ENCODE measurements around the gene DMRT1. TPM values are rescaled to one million over a fixed set of nuclear protein-coding genes. Genes with fewer than 3 reads are reported as not detected.

DMRT1 gene
- total and polyA plus RNA-seq, 9 of the 15 experiments (the other 6 are each of a cell fraction or from before 2014, with no cell fraction given): not detected

DNA sequence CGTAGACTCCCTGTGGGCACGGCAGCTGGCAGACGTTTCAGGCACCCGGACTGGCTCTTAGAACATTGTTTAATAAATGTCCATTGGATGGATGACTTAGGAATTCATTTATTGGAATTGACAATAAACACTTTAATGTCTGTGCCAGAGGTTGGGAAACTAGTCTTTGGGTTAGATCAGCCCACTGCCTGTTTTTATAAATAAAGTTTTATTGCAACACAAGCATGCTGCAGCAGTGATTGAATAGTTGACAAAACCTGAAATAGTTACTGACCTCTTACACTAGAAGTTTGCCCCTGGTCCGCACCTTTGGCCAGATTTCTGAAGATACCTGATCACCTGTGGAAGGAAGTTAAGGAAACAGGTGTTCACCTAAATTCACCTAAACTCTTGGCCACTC is 51.6 kb downstream of the DMRT1 start:
- ATAC-seq: no peak
- H3K36me3 ChIP-seq (ENCODE audit: control insufficient read depth, insufficient read depth, low read length): no peaks in the 10 kb centered on the region
- FAIRE-seq: no peak
- H3K4me3 ChIP-seq: no peak overlapping the region
- H3K9ac ChIP-seq (ENCODE audit: insufficient read depth in 1 of 2, low read depth in 2 of 2, low read length in 2 of 2): no peak overlapping the region
- no peak overlapping the region for H3K4me2 ChIP-seq (ENCODE audit: insufficient read depth, low read length)
- 0% methylated on average over 5 of the region's 5 CpGs for WGBS (ENCODE audit: insufficient coverage, low coverage, missing lambda C conversion rate)
- H2AFZ ChIP-seq (ENCODE audit: low read depth, low read length): no peak overlapping the region
- ChIA-PET CTCF (ENCODE audit: low intra/inter-chr PET ratio) (interaction anchor here (0.7 kb wide), 1 partner anchor 112 kb away, joined by 3 read pairs; no protein-coding TSS in a partner anchor), POLR2A (no interaction called here)
- TF ChIP-seq, protein P1, sequence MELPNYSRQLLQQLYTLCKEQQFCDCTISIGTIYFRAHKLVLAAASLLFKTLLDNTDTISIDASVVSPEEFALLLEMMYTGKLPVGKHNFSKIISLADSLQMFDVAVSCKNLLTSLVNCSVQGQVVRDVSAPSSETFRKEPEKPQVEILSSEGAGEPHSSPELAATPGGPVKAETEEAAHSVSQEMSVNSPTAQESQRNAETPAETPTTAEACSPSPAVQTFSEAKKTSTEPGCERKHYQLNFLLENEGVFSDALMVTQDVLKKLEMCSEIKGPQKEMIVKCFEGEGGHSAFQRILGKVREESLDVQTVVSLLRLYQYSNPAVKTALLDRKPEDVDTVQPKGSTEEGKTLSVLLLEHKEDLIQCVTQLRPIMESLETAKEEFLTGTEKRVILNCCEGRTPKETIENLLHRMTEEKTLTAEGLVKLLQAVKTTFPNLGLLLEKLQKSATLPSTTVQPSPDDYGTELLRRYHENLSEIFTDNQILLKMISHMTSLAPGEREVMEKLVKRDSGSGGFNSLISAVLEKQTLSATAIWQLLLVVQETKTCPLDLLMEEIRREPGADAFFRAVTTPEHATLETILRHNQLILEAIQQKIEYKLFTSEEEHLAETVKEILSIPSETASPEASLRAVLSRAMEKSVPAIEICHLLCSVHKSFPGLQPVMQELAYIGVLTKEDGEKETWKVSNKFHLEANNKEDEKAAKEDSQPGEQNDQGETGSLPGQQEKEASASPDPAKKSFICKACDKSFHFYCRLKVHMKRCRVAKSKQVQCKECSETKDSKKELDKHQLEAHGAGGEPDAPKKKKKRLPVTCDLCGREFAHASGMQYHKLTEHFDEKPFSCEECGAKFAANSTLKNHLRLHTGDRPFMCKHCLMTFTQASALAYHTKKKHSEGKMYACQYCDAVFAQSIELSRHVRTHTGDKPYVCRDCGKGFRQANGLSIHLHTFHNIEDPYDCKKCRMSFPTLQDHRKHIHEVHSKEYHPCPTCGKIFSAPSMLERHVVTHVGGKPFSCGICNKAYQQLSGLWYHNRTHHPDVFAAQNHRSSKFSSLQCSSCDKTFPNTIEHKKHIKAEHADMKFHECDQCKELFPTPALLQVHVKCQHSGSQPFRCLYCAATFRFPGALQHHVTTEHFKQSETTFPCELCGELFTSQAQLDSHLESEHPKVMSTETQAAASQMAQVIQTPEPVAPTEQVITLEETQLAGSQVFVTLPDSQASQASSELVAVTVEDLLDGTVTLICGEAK (IDR thresholded peaks at IDR 0.05): peak; percentile 76
- TF ChIP-seq, protein P1 (CRISPR knock-in tag; IDR thresholded peaks at IDR 0.05): no peak
- TF ChIP-seq PCBP2 (IDR thresholded peaks at IDR 0.05; ENCODE audit: low read depth, low read length, poor library complexity, severe bottlenecking) (no peak), ZNF77 (CRISPR knock-in tag; IDR thresholded peaks at IDR 0.05) (no peak)
- BruUV-seq (replicated peaks): no TSS peak
- H3K27ac ChIP-seq (ENCODE audit: extremely low read depth, low read depth, low read length): no peak overlapping the region
- H3K79me2 ChIP-seq (ENCODE audit: control insufficient read depth, insufficient read depth, low read length): no peaks in the 10 kb centered on the region
- H3K27me3 ChIP-seq (ENCODE audit: control insufficient read depth in 2 of 2, insufficient read depth in 2 of 2, low read length in 2 of 2): no peaks in the 10 kb centered on the region; a peak in 1 of 5 replicates
- no peaks in the 10 kb centered on the region for H4K20me1 ChIP-seq (replicated peaks; ENCODE audit: control insufficient read depth, insufficient read depth, low read length)
- H3K9me1 ChIP-seq (ENCODE audit: control insufficient read depth, insufficient read depth, low read length): no peaks in the 10 kb centered on the region
- in situ Hi-C loops (cut with MboI): no loop called here
- no peaks in the 10 kb centered on the region for H3K9me3 ChIP-seq (replicated peaks; ENCODE audit: control insufficient read depth, insufficient read depth, low read depth, low read length)
- intact Hi-C loops (cut with micrococcal nuclease): no loop called here
- no peak for DNase-seq (ENCODE audit: extremely low read depth in 1 of 4, low spot score in 3 of 4)
- H3K4me1 ChIP-seq (replicated peaks in 1 of 2; ENCODE audit: control insufficient read depth in 2 of 2, insufficient read depth in 2 of 2, low read length in 2 of 2): no peaks in the 10 kb centered on the region

All from K562 (cell line).